Measurements from ENCODE around the gene PDGFRB.
"Not testable (repeated sequence)": the region's sequence is repeated elsewhere in the genome, so short reads cannot be mapped to it uniquely, and the experiment has no call there.

The PDGFRB gene

DNA sequence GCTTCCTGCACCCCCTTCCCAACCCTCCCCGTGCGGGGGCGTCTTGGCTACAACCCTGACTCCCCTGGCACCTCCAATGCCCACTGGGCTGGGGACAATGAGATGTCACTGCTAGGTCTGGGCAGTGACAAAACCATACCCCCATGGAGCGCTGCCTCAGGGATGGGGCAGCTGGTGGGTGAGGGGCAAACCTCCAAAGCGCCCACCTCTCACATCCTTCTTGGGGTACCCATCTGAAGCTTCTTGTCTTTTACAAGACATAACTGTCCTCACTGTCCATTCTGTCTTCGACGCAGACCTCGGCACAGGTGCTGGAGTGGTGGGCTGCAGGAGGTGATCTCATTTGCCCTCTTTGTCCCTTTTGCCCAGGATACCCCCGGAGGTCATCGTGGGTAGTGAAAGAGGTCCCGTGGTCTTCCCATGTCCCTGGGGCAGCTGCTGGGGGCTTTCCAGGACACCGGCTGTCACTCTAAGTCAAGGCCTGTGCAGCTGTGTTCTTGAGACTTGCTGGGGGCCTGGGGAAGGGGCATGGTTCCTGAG, 41.5 kb downstream of the PDGFRB start:
- no peak for DNase-seq (ENCODE audit: low read depth)

DNA sequence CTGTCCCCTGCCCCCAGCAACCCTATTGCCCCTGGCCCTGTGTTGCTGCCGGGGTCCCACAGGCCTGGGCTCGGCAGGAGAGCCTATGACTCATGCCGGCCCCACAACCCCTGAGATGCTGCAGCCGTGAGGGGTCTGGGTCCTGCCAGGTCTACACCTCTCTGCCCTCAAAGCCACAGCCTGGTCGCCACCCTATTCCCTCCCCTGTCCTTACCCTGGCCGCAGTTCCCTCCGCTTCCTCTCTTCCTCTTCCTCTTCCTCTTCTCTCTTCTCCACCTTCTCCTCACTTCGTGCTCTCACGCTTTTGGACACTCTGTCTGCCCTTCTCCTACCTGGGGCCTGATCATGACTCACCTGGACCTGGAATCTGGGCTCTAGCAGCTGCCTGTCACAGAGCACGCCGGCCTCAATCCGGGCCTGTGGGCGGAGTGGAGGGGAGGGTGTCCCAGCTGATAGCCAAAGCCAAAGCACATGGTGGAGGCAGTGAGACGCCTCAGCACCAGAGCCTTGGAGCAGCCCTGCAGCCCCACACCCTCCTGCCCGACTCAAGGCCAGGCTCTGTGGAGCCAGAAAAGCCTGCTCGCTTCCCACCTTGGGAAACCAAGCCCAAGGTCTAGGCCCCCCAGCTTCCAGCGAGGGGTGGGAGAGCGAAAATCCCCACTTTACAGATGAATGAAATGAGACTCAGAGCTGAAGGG, 42.4 kb downstream of the PDGFRB start:
- no peak for DNase-seq (ENCODE audit: low read depth)

DNA sequence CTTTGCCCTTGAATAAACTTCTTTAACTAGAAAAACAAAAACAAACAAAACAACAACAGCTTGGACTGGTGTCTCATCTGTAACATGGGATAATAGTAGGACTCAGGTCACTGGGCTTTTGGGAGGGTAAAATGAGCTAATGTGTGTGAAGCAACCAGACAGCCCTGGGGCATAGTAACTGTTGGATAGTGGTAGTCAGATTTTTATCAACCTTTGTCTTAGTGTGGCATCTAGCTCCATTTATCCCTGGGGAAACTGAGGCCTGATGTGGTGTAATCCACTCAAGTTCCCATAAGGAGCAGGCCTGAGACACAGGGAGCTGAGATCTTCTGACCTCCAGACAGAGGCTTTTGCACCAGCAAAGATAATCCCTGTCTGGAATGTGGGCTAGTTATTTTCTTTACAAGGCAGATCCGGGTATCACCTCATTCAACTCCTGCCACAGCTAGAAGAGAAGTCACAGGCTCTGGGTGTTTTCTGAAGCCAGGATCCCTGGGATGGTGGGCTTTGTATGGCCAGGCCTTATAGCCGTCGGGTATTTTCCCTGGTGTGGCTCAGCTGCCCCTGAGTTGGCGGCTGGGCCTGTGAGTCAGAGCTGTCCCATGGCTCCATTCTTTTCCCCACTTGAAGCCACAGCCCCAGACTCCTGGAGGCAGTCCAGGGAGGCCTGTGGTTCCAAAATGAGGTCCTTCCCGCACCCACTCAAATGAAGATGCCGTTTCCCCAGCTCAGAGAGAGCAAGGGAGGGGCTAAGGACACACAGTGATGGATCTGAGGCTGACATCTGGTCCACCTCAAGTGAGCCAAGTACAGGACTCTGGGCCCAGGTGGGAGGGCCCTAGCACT, 43.2 kb downstream of the PDGFRB start:
- DNase-seq (ENCODE audit: low read depth), result no peak

DNA sequence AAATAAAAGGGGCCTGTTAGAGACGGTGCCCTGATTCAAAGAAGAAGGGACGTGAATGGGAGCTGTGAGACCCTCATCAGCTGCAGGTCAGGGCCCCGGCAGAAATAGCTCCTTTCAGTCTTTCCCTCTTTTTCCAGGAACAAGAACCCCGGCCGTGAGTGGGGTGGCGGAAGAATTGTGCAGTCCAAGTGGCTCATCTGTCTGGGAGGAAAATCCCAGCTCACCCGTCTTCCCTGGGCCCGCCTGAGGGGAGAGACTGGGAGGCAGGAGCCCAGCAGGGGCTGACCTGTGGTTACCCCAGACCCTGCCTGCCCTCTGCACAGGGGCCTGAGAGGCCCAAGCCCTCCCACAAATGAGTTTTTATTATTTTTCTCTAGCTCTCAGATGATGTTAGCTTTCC, 44.5 kb downstream of the PDGFRB start:
- no peak for DNase-seq (ENCODE audit: low read depth)

DNA sequence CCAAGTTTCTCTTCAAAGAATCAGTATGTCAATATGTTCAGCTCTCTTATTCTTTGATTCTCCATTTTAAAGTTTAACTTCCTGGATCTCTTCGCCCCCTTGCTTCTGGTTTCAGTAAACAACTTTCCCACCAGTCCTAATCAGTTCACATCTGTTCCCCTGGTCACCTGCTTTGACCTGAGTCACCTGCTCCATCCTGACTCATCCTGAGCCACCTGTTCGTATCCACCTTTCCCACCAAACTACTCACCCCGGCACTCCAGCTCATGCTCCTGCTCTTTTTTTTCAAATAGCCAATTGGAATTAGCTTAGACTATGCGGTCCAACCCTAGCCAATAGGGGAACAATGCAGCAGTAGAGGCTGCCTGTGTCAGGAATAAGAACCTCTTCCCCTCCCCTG, 45.7 kb downstream of the PDGFRB start:
- no peak for DNase-seq (ENCODE audit: low read depth)

DNA sequence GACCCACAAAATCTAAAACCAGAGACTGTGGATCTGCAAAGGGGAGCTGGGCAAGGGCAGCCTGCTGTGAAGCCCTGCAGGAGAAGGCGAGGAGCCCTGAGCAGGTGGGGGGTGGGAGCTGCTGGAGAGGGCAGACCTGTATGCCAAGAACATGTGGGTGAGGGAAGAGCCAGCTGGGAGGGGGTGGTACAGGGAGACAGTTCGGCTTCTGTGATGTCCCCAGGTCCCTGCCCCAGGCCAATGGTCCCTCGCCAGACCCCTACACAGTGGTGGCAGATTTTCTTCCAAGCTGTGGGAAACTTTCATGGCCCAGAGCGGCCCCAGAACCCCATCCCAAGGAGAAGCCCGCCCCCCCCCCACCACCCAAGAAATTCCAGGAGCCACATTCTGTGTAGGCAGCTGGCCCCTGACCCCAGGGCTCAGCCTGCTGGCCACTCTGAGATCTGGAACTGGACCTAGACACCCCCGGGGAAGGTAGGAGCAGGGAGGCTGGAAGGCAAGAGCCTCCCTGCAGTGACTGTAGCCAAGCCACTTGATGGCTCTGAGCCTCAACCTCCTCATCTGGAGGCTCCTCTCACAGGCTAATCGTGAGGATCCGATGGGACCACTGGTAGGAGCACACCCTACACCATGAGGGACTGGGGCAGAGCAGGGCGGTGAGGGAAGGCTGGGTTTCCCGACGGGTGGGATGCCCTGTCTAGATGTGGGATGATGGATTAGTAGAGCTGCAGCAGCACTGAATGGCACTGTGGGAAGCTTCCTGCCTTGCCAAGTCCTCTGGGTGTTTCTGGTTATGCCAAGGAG, 46.7 kb downstream of the PDGFRB start:
- DNase-seq (ENCODE audit: low read depth), result no peak

DNA sequence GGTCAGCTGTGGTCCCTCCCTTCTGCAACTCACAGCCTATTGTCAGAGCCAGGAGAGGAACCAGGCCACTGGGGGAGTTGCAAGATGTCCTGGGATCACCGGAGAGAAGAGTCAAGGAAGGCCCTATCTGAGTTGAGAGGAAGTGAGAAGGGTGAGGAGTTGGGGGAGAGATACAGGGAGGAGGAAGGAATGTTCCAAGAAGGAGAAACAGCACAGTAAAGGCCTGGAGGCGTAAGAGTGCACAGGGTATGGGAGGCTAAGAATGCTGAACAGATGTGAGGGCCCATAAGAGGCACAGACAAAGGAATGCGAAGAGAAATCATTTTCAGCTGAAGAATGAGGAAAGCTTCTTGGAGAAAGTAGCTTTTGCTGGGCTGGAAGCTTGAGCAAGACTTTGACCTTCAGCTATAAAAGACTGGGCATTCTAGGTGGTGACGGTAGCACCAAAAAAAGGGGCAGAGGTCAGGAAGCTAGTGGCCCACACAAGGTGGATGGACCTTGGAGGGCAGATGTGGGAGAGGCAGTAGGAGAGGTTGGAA, 47.7 kb downstream of the PDGFRB start:
- DNase-seq (ENCODE audit: low read depth), result no peak

DNA sequence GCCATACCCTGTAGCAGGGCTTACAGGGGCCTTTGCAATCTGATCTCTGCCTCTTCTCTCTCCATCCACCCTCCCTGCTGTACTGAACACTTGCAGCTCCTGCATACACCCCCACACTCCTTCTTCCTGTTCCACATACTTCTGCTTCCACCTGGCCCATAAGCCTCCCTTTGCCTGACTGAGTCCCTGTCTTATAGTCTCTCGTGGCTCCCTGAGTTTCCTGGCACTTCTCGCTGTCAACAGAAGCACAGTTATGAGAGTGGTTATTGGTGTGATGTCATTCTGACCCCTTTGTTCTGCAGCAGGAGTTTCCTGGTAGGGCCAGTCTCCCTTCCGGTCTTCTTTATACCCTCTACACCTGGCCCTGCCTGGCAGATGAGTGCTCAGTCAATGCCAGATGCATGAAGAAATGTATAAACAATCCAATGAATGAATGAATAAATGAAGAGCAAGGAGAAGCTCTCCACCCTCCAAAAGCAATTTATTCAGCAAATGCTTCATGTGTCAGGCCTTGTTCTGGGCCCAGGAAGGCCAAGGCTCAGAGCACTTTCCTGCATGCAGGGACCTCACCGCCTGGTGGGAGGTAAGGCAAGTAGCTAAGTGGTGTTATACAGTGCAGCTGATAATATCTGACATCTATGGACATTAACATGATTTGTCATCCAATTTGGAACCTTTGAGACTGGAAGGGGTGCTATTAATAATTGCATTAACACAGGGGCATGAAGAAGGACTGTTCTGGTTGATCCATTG, 48.8 kb downstream of the PDGFRB start:
- no peak for DNase-seq (ENCODE audit: low read depth)

DNA sequence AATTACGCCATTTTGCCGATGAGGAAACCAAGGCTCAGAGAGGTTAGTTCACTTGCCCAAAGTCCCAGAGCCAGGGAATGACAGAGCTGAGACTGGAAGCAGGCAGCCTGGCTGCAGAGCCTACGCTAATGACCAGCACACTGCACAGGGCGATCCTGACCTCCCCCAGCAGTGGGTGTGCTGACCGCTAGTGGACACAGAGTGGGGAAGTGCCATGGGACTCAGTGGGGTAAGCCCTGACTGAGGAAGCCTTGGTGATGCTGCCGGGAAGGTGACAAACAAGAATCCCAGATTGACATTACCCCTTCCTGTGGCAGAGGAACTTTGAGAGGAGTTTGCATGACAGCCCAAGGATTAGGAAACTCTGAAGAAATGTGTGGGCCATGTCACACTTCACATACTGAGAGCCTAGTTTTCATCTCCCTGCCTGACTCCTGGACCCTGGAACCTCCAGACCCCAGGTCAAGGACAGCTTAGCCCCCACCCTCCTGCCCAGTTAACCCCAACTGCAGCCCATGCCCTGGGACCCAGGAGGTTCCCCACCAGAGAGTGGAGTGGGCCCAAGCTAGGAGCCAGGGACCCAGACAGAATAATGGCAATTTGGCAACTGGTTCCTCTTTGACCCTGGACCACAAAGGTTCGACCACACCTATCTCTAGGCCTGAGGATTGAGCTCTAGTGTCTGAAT, 49.6 kb downstream of the PDGFRB start:
- DNase-seq (ENCODE audit: low read depth), result no peak

DNA sequence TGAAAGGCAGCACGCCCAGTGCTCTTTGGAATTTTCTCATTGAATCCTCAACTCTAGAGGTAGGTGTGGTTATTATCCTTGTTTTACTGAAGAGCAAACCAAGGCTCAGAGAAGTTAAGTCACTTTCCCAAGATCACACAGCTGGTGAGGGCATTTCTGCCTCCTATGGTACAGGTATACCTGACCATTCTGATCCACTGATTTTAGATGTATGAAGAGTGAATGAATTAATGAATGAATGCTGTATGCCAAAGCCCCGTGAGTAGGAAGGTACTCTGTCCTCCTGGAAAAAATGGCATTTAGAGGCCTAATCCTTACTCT, 51.1 kb downstream of the PDGFRB start:
- DNase-seq (ENCODE audit: low read depth), result no peak

DNA sequence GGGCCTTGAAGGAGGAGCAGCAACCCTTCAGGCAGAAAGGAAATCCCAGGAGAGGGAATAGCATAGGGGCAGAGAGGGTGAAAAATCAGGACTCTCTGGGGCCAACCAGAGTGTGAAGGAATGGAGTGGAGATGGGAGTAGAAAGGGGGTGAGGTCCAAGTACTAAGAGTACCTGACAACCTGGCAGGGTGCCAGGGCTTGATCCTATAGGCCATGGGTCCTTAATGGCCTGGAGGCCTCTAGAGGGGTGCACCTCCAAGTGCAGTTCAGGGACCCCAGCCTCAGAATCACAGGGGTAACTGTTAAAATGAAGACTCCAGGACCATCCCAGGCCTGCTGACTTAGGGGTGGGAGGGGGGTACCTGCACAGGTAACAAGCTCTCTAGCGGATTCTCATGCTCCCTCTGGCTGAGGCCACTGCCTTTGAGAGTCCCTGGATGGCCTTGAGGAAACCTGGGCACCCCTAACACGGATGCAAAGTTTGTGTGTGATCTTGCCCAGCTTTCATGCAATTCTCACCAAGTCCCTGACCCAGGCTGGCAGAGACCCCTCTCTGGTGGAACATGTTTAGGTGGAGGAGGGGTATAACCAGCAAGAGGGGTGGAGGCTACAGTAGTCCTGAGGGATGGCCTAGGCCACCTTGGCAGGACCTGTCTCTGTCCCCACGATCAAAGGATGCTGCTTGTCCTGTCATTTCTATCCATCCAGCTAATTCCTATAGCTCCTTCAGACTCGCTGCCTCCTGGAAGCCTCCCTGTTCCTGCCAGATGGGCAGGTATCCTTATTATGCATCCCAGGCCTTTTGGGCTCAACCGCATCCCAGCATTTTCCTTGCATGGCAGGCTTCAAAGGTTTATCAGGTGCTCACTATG, 51.7 kb downstream of the PDGFRB start:
- no peak for DNase-seq (ENCODE audit: low read depth)

DNA sequence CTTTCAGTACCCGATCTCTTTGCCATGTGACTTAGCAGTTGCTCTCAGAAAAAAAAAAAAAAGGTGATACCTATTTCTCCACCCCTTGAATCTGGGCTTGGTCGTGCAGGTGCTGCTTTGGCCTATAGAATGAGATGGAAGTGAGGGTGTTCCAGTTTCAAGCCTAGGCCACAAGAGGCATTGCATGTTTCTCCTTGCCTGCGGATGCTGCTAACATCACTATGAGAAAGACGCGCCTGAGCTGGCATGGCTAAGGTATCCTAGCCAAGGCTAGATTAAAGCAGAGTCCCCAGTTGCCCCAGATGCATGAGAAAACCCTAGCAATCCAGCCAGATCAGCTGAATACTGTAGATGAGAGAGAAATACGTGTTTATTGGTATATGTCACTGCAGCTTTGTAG, 54.6 kb downstream of the PDGFRB start:
- DNase-seq (ENCODE audit: low read depth), result no peak

DNA sequence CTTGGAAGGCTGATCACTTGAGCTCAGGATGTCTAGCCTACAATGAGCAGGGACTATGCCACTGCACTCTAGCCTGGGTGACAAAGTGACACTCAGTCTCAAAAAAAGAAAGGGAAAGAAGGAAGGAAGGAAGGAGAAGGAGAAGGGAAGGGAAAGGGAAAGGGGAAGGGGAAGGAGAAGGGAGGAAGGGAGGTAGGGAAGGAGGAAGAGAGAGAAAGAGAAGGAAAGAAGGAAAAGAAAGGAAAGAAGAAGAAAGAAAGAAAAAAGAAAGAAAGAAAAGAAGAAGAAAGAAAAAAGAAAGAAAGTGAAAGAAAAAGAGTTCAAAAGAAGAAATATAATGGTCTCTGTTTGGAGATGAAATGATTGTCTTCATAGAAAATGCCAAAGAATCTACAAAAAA, 58.5 kb downstream of the PDGFRB start:
- no peak for DNase-seq (ENCODE audit: low read depth)

DNA sequence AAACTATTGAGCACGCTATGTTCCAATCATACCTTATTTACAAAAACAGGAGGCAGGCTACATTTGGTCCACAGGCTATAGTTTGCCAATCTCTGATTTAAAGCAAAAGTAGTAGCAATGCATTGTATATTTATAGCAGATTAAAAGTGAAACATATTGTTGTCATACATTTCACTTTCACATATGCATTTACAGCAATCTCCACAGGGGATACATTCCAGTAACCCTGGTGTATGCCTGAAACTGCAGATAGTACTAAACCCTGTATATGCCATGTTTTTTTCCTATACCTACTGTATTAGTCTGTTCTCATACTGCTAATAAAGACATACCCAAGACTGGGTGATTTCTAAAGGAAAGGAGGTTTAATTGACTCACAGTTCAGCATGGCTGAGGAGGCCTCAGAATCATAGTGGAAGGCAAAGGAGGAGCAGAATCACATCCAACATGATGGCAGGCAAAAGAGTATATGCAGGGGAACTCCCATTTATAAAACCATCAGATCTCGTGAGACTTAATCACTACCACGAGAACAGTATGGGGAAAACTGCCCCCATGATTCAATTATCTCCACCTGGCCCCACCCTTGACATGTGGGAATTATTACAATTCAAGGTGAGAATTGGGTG, 63.4 kb downstream of the PDGFRB start:
- DNase-seq (ENCODE audit: low read depth), result no peak

DNA sequence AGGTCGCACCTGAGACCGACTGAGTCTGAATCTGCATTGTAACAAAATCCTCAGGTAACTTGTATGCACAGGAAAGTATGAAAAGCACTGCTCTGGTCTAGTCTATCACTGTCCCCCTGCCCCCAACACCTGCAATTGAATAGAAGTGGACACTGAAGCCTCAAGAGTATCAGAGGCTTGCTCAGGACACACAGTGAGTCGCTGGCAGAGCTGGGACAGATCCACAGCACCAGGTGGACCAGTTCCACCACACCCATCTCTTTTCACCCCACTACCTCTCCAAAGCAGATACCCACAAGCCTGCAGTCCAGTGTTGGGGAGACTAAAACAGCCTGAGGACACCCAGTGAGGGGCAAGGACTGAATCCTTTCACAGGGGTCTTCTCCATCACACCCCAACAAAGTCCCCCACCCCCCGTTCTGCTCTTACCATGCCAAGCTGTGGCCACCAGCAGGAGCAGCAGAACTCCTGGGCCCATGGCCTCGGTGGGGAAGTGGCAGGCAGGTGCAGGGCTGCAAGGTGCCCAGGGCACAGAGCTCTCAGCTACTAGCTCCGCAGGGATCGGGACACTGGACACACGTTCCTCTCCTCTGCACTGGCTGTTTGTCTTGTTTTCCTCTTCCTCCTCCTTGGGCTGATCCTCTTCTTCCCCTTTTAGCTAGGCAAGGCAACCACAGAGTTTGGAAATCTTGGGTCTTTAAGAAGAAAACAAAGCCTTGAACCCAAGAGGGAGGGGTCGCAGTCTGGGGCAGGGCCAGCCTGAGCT, 69.5 kb downstream of the PDGFRB start, which contains the start of gene CSF1R:
CSF1R (minus strand) TSS at position 605 of the 766 bp plus-strand sequence; CDS start at position 478, 127 bp downstream.
- DNase-seq (ENCODE audit: low read depth), result no peak

DNA sequence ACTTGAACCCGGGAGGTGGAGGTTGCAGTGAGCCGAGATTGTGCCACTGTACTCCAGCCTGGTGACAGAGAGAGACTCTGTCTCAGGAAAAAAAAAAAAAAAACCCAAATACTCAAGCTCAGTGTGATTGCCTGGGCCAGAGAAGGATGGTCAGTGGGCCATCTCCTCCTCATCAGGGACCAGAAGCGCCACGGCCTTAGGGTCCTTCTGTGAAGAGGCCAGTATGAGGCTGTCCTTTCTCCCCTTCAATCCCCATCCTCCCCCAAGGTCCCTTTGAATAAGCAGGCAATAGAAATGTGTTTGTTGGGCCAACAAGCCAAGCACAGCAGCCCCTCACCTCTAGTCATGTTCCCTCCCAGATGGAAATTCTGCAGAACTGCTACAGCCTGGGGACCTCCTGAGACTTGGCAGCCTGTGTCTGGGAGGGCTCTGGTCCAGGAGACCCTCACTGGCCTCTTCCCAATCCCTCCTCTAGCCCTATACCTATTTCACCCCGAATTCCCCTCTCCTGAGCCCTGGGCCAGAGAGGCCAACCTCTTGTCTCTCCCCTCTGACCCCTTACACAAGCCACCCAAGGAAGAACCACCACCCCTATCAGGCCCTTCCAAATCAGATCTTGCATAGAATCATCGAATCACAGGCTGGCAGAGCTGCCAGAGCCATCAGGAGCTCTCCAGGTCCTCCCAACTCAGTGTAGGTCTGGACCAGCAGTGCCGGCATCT, 70.3 kb downstream of the PDGFRB start:
- no peak for DNase-seq (ENCODE audit: low read depth)

DNA sequence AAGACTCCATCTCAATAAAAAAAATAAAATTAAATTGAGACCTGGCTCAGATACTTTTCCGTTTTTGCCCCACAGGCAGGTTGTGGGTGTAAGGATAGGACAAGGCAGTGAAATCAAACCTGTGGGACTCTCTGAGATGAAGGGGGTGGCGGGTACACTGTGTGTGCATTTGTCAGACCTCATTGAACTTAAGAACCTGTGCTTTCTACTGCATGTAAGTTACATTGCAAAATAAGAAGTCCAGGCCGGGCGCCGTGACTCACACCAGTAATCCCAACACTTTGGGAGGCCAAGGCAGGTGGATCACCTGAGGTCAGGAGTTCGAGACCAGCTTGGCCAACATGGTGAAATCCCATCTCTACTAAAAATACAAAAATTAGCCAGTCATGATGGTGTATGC, 70.9 kb downstream of the PDGFRB start:
- DNase-seq (ENCODE audit: low read depth), result not testable (repeated sequence)

DNA sequence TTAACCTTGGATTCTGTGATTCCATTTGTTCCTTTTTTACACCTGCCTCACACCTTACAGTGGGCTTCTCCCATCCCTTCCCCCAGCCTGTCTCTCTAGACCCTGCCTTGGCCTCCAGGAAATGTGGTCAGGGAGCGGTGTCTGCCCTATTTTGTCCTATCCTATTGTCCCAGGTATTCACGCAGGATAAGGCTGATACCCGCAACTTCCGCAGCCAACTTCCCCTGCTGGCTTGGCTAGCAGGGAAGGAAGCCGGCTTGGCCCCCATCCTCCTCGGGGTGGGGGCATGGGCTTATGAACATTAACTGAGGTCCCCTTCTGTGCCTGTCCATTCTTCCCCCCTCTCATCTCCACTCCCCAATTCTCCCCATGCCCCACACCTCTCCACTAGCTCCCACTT, 72.8 kb downstream of the PDGFRB start:
- DNase-seq (ENCODE audit: low read depth), result no peak

Data from activated T-cell treated with anti-CD3 and anti-CD28 coated beads for 48 hours (primary cell).